ENCODE measurements around the gene ZNF625.

DNA sequence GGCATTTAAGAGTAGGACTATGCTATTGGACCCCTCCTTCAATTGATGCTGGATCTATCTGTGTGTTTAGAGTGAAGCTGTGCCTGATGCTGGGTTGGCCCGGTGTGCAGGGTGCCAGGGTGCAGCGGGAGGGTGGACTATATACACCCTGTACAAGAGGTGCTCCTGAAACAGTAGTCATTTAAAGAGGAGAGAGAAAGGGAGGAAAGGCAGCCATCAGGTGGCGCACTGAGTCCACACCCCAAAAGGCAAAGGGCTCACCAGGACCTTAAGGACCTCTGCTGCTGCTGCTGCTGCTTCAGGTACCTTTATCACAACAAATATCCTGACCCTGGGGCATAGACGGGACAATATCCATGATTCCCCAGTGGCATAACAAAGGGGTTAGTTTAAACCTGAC lies 45.7 kb upstream of the ZNF625 start:
- TF ChIP-seq, protein P1, sequence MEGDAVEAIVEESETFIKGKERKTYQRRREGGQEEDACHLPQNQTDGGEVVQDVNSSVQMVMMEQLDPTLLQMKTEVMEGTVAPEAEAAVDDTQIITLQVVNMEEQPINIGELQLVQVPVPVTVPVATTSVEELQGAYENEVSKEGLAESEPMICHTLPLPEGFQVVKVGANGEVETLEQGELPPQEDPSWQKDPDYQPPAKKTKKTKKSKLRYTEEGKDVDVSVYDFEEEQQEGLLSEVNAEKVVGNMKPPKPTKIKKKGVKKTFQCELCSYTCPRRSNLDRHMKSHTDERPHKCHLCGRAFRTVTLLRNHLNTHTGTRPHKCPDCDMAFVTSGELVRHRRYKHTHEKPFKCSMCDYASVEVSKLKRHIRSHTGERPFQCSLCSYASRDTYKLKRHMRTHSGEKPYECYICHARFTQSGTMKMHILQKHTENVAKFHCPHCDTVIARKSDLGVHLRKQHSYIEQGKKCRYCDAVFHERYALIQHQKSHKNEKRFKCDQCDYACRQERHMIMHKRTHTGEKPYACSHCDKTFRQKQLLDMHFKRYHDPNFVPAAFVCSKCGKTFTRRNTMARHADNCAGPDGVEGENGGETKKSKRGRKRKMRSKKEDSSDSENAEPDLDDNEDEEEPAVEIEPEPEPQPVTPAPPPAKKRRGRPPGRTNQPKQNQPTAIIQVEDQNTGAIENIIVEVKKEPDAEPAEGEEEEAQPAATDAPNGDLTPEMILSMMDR (IDR thresholded peaks at IDR 0.05; ENCODE audit: insufficient read depth, low read length, poor library complexity, severe bottlenecking), result peak; percentile 45
- TF ChIP-seq EZH2phosphoT487 (conservative IDR thresholded peaks at IDR 0.05; ENCODE audit: low read length), result no peak

All from SU-DHL-6 (cell line).